GM18870 (cell line): ENCODE measurements around the gene SH3PXD2A.

Experiments used
- ATAC-seq: cut with Tn5 transposase; IDR thresholded peaks from one replicate; pipeline ENCODE4 v1.9.1; 2021; ENCODE audit warnings: moderate library complexity; ENCODE audit not compliant: unreplicated experiment

The SH3PXD2A gene

DNA sequence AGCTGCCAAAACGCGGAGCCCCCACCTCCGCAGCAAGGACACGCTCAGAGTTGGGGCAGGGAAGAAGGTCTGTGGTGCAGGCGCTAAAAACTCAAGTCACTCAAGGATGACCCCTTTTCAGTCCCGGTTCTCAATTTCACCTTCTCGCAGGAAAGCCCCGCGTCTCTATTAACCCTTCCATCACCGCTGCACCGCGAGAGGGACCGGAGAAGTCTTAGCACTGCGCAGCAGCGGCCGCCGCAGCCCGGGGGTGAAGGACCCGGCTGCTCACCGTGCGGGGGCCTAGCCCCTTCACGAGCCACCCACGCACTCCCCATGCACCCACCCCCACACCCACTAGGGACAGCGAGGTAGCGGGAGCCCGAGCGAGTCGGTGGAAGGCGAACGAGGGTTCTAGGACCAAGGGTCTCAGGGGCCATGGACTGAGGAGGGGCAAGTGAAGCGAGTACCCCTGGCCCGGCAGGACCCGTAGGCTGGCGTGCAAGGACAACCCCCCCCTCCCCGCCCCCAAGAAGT, 162.9 kb downstream of the SH3PXD2A start:
- ATAC-seq = peak; percentile 47

DNA sequence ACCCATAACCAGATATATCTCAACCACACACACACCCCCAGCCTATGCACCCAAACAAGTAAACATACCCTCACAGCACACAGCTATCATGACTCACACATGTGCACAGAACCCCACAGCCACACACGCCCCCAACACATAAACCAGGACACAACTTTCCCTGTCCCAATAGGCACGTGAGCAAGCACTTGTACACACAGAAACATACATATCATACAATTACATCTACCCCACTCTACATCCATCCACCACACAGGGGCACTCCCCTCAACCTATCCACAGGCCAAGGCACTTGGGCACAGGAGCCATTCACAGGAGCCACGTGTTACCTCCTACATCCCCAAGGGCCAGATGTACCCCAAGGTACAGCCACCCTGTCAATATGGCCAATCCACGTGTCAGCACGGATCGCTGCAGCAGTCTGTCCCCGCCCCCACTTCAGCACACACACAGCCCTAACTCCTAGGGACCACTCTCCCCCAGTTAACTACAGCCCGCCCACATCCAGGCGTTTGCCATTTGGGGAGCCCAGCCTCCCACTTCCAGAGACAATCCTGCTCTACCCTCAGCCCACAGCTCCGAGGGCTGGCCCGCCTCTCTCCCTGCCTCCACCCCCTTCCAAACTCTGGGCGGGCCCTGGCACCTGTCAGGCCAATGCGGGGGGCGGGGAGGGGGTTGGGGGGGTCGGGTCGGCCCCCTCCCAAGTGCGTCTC, 163.5 kb downstream of the SH3PXD2A start:
- peak; percentile 18 for ATAC-seq

DNA sequence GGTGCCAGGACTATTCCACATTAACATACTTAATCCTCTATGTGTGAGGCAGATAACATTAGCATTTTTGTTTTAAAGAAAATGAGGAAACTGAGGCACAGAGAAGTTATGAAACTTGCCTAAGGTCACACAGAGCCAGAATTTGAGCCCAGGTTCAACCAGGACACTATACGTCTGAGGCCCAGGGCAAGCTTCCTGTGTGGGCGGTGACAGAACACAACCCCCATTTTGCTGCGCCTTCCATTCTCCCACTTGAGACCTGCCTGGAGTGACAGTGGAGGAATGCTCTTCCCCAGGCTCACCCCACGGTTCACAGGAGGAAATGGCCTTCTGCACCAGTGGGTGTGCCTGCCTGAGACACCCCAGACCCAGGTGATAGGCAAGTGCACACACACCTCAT, 164.1 kb downstream of the SH3PXD2A start:
- no peak for ATAC-seq

DNA sequence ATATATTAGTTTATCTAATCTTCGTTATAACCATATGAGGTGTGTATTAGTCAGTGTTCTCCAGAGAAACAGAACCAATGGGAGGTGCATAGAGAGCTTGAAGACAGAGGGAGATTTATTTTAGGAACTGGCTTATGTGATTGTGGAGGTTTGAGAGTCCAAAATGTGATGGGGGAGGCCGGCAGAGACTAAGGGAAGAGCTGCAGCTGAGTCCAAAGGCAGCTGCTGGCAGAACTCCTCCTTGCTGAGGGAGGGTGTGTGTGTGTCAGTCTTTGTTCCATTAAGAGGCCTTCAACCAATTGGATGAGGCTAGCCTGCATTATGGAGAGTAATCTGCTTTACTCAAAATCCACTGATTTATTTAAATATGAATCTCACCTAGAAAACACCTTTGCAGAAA, 165.1 kb downstream of the SH3PXD2A start:
- ATAC-seq = no peak

DNA sequence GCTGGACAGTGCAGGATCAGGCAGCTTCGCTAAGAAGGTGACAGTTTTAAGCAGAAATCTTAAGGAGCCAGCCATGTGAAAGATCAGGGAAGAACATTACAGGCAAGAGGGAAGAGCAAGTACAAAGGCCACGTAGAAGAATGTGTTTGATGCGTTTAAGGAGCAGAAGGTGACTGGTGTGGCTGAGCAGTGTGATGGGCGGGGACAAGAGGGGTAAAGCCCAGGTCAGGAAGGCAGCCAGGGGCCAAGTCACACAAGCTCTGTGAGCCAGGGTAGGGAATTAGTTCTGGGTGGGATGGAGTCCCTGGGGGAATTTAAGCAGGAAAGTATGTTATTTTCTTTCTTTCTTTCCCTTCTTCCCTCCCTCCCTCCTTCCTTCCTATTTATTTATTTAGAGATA, 166.9 kb downstream of the SH3PXD2A start:
- no peak for ATAC-seq

DNA sequence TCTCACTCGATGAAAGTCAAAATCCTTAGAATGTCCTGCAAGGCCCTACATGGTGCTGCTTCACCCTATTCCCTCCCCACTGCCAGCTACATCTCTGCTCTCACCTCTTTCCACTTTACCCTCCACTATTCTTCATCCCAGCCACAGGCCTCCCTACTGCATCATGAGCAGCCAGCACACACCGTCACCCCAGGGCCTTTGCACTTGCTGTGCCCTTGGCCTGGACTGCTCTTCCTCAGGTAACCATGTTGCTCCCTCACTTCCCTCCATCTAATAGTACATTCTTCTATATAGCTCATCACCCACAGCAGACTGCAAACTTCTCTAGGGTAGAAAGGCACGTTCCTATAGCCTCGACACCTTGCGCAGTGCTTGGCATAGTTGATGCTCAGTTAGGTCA, 167.7 kb downstream of the SH3PXD2A start:
- no peak for ATAC-seq

DNA sequence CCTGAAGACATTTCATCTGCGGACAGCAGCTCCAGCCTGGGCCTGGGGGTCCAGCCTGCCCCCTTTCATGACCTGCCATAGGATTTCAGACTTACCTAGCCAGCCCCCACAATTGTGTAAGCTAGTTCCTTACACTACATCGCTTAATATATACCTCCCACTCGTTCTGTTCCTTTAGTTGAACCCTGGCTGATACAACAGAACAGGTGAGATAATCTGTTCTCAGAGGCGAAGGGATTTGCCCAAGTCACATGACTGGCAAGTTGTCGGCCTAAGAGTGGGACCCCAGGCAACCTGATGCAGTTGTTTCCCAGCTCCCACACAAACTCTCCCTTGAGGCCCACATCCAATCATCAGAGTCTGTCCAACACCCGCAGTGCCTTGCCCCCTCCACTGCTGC, 168.2 kb downstream of the SH3PXD2A start:
- no peak for ATAC-seq

DNA sequence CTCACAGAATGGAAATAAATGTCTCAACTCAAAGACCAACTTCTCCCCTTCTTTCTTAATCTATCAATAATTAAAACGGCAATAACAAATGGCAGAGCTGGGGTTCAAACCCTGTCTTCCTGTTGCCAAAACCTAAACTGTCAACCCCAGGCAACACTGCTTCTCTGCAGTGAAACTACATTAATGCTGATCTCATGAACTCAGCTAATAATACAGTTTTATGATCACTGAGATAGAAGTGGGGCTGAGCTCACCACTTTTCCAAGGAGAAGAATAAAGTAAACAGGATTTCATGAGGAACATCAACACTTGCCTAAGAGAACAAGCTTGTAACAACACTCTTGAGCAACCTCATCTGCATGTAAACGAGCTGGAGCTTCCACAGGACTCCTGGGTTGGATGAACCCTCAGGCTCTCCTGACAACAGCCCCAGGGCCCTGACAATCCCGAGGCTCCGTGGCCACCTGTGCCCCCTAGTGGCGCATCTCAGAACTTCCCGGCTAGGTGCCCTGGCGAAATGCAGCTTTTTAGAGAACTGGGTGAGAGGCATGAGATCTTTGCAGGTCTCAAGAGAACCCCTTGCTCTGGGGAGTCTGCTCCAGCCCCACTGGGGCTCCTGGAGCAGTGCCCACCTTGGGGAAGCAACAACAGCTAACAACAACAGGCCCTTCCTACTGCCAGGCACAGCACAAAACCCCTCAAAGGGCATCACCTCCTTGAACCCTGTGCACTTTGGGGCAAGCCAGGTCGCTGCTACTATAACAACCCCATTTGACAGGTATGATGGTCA, 169.3 kb downstream of the SH3PXD2A start:
- no peak for ATAC-seq

DNA sequence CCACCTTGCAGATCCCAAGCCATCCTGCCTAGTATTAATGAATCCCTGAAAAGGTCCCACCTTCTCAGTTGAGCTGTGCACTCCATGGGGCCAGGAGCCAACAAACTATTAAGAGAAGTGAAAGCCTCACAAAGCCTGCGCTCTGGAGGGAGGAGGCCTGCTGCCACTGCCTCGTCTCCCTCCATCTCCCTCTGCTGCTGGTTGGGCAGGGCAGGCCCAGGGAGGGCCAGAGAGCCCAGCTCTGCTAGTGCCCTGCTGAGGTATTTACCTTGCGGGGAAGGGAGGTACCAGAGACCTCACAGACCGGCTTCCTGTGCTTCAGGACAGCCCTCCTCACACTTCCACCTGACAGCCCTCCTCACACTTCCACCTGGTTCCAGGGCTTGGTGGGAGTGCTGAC, 171.5 kb downstream of the SH3PXD2A start:
- ATAC-seq = no peak

DNA sequence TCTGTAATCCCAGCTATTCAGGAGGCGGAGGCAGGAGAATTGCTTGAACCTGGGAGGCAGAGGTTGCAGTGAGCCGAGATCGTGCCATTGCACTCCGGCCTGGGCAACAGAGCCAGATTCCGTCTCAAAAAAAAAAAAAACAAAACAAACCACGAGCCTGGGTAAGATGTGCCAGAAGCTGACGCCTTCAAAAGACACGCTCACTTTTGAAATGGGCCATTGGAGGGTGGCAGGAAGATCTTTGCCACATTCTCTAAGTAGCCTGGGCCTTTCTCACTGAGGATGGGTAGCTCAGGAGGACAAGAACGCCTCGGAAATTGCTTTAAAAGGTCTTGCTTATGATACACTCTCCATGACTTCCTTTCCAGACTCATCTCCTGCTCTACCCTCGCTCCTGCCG, 172.7 kb downstream of the SH3PXD2A start:
- ATAC-seq = no peak

DNA sequence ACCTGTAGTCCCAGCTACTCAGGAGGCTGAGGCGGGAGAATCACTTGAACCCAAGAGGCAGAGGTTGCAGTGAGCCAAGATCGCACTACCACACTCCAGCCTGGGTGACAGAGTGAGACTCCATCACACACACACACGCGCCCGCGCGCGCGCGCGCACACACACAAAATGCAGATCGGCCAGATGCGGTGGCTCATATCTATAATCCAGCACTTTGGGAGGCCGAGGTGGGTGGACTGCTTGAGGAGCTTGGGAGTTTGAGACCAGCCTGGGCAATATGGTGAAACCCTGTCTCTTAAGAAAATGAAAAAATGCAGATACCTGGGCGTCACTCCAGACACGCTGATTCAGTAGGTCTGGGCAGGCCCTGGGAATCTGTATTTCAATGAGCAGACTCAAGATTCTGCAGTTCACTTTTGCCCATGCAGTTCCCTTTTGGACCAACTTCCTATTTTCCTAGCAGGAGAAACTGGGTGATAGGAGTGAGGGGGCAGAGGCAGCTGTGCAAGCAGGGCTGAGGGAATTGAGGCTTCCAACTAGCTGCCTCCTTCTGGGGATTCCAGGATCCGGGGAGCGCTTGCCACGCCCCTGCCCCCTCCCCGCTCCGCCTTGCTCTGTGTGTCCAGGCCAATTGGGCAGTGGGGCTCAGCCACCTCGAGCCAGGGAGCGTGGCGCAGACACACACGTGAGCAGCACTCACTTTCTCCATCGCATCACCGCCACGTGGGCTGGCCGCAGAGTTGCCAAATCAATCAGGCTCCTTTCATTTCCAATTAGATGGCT, 173.6 kb downstream of the SH3PXD2A start:
- no peak for ATAC-seq

DNA sequence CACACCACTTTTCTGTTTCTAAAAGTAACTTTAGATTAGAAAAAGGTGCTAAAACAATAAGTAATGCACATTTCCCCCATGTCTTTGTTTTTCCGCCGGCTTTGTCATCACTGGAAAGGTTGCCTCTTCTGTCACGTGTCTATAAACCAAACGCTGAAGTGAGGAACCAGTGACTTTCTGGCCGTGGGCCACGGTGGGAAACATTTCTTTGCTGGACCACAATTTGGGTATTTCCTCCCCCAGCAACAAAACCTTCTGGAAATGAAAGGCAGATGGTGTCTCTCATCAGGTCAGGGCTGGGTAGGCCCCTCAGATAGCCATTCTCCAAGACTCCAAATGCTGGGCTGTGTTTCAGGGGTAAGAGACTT, 174.5 kb downstream of the SH3PXD2A start:
- ATAC-seq = no peak

DNA sequence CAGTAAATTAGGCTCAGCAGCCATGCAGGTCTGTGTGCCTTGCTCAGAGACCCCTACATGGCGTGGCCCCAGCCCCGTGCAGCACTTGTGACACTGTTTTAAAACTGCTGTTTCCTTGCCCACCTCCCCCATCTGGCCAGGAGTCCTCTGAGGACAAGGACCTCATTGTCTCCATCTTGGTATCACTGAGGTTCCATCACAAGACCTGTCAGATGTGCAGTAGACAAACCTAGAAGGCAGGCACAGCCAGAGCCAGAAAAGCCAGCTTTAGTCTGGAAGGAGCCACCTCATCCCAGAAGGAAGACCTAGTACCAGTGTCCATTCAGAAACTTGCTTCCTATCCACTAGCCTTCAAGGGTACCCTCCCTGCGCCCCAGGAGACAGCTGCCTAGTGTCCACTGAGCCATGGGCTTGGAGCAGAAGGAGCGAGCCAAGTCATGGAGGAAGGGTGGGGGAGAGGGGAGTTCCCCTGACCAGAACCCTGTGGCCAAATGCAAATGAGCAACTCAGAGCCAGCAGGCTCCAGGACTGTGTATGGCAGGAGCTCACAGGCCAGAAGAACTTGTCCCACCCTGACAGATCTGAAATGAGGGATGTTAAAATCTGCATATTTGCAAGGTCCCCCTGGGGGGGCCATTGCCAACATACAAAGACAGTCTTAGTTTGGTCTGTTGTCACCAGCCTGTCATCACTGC, 176.1 kb downstream of the SH3PXD2A start:
- ATAC-seq = peak; percentile 75

DNA sequence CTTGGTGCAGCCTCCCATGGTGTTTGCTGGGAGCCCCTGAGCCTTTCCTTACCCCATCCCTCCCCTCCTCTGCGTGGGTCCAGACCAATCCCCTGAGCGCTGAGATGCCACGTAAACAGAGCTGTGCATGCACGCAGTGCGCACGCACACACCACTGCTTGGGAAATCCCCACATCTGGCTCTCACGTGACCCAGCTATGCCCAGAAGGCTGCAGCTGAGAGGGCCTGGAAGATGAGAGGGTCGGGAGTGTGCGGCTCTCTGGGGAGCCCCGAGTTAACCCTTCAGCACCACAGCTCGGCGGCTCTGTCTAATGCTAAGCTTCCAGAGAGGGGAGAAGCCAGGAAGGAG, 177.2 kb downstream of the SH3PXD2A start:
- peak; percentile 76 for ATAC-seq

DNA sequence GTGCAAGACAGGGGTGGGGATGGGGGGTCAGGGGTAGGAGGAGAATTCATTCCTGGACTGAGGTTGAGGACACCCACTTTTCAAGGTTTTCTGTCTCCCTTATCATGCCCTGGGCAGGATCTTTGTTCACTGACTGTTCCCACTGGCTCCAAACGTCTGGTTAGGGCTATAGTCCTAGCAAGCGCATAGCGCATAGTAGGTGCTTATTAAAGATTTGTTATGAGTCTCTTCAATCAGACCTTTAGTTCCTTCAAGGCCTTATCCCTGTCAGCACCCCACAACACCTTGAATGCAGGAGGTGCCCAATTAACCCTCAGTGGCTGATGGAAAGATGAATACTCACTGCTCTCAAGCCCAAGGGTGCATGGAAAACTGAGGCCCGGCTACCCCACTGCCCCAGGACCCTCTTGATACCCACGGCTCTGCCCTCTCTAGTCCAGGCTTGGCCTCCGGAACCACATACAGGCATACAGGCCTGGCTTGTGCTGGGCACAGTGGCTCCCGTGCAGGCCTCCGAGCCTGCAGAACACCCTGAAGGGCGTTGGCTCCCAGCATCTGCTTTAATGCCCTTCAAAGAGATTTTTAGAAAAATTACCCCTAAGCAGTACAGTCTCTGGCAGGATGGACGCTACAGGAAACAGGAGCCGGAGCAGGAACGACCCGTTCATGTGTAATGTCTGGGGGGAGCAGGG, 177.7 kb downstream of the SH3PXD2A start:
- no peak for ATAC-seq

DNA sequence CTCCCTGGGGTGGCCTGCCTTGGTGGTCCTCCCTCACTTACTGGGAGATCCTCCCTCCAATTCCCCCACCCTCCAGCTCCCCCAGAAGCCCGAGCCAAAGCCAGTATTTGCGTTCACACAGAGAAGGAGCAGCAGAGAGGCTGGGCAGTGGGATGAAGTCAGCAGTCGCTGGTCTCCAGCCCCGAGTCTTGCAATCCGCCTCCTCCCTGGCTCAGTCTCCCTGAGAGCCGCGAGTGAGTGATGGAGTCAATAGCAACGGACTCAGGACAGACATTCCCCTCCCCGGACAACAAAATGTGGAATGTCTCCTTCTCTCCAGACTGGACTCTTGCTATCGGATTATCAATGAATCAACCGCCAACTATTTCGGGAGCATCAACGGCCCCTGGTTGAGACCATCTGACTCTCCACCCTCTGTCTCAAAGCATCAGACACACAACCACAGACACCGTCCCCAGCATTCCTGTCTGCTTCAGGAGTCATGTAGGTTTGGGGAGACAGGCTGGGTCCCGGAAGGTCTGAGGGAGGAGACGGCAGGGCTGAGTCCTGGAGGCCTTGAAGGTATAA, 178.4 kb downstream of the SH3PXD2A start:
- ATAC-seq = no peak

DNA sequence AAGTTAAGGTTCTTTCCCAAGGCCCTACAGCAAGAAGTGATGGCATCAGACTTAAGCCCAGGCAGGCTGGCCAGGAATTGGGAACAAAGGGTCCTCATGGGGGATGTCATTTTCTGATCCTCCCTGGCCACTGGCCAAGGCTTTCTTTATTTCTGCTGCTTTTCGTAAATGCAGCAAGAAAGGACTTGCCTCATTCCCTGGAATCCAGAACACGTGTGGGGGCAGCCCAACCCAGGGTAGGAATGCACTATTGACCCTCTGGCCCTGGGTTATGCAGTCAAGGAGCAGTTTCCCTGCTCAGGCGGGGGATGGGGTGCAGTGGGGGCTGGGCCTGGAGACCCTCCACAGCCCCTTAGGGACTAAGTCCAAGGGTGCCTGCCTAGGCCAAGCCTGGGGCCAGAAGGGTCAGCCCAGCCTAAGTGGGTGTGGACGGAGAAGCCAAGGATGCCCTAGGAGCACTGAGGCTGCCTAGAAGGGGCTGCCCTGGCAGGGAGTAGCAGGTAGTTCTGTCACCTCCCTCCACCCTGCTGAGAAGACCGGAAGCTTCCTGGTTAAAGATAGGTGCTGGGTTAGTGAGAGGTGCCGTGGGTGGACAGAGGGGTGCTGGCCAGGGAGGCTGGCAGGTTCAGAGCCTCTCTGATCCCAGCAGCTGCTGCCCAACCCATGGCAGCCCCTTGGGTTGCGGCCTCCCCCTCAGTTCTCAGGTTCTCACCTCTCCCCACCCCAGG, 179.2 kb downstream of the SH3PXD2A start:
- ATAC-seq = no peak

DNA sequence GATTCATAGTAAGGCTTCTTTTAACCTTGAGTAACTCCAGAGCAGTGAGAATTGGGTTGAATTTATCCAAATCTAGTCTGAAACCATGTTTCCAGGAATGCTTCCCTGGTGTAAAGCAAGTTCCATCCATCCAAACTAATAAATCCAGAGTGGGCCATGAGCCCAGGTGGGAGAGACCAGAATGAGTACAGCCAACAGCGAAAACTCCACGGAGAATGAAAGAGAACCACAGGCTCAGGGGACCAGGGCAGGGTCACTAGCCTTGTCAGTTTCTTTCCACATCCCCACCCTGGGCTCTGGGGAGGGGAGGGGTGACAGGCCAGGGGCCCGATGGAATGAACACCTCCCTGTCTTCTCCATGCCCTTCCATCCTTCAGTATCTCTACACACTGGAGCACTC, 181.8 kb downstream of the SH3PXD2A start:
- no peak for ATAC-seq

DNA sequence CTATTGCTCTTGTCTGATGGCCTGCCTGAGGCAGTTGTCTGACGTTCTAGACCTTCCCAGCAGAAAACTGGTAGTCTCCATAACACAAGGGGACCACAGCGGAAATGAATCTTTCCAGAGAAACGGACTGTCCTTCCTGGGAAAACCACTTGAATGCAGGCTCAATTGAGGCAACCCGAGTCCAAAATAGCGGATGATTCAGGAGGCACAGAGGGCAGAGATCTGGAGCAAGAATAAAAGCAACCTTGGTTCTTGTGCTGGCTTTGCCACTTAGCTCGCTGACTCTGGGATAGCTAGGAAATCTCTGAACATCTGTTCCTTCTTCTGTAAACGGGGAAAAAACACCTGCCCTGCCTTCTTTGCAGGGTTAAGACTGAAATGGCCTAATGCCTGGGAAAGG, 183.0 kb downstream of the SH3PXD2A start:
- ATAC-seq = no peak
